ENCODE measurements around the gene COLEC12.

COLEC12 gene

DNA sequence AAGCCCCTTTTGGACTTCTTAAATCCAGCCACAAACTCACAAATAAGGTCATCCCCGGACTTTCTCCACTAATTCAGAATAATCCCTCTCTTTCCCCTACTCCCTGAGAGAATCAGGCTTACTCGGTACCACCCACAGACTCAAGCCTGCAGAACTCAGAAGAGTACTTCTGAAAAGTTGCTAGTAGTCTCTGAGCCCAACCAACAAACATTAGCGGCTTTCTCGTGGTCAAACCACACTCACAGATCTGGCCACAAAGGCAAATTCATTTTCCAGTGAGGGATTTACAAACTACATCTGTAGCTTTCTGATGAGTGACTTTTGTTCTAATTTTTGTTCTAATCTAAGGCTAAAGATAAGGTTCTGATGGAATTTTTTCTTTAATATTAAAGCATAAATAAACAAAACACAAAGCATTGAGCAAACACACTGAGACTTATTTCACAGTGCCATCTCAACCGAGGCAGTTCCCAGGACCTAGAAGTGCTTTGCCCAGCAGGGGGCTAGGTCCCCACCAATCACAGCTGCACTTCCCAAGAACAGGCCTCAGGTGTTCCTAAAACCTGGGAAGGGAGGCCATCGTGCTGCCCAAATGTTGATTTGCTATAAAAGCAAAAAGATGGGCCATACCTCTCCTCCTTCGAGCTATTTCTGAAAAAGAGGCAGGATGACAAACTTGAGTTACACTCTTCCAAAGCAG lies 110.7 kb downstream of the COLEC12 start:
- no peak for DNase-seq (ENCODE audit: low read depth in 2 of 2)

GRCh38 chr18:388200-388599 lies 112.3 kb downstream of the COLEC12 start:
- no peak for DNase-seq (ENCODE audit: low read depth in 2 of 2)

- DNase-seq (ENCODE audit: low read depth in 2 of 2) = no peak
Measured at GRCh38 chr18:386994-387393, 113.5 kb downstream of the COLEC12 start.

DNA sequence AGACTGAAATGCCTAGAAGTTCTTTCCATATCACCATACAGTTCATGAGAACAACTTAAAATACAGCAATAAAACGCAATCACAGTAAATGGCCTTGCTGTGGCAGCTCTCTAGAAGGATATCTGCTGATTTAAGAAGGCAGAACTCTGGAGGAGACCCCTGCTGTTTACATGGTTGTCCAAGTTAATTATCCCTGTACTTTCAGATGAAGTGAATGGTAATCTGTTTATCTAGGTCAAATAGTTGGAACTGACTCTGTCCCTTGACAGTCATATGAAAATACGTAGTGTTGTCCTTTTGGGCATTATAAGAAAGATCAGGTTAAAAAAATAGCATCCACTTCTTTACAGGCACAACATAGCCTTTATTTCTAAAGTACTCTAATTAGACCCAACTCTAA lies 115.6 kb downstream of the COLEC12 start:
- no peak for DNase-seq (ENCODE audit: low read depth in 2 of 2)

GRCh38 chr18:383135-383534 lies 117.4 kb downstream of the COLEC12 start:
- no peak for DNase-seq (ENCODE audit: low read depth in 2 of 2)

- no peak for DNase-seq (ENCODE audit: low read depth in 2 of 2)
Measured at GRCh38 chr18:382423-382984, 118.0 kb downstream of the COLEC12 start.

DNA sequence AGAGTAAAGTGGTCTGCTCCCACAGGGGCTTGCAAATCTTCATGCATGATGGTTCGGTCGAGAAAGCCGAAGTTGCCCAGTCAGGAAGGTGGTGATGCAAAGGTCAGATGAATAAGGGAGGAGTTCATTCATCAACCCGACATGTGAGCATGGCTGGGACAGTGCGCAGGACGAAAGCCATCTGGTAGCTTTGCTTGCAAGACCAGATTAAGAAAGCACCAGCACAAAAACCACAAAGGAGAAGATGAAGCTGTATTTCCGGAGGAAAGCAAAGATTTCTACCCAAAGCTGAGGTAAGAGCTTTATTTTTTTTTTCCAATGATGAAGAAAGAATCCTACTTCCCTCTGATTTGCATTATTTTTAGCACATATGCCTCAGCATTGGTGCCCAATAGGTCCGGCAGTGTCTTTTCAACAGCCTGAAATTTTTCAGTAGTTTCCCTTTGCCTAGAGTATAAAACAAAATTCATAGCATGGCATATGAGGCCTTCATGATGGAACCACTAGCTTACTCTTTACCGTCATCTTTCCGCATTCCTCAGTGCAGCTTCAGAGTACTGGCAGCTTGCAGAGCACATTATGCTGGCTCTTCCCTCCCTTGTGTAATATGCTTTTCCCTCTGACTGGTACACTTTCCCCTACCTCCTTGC lies 120.7 kb downstream of the COLEC12 start:
- DNase-seq (ENCODE audit: low read depth in 2 of 2) = no peak

- no peak for DNase-seq (ENCODE audit: low read depth in 2 of 2)
Measured at GRCh38 chr18:378079-378478, 122.4 kb downstream of the COLEC12 start.

- no peak for DNase-seq (ENCODE audit: low read depth in 2 of 2)
Measured at GRCh38 chr18:377088-377487, 123.4 kb downstream of the COLEC12 start.

GRCh38 chr18:376311-376710 lies 124.2 kb downstream of the COLEC12 start:
- no peak for DNase-seq (ENCODE audit: low read depth in 2 of 2)

DNA sequence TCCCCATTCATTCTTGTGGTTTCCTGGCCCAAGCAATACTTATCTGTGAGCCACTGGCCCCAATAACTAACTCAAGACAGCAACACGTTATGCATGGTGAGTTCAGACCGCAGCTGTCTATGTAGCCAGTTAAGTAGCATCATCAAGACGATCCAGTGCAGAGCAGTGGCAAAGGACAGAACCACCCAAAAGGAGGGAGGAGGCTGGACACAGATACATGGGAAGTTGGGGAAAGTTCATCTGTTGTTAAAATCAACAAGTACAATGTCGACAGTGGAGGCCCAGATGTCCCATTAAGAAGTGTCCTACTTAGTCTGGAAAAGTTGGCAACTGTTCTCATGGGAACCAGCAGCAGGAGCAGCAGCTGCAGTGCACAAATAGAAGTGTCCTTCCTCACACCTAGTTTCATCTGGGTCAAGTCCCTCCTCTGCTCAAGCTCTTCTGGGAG lies 125.8 kb downstream of the COLEC12 start:
- no peak for DNase-seq (ENCODE audit: low read depth in 2 of 2)

GRCh38 chr18:373780-374179 lies 126.7 kb downstream of the COLEC12 start:
- DNase-seq (ENCODE audit: low read depth in 2 of 2) = no peak

DNA sequence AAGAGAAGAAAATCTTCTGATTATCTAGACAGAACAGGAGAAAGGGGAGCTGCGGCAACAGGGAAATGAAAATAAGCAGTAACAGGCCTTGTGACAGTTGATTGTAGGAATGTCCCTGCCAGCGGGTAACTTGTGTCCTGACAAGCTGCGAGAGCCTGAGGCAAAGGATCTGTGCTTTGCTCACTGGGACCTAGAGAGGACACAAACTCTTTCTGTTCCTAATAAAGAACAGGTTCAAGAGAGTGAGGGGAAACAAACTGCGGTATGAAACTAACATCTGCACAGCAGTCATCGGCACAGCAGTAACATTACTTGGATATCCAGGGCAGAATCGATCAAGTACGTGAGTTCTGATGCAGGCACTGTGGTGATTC lies 128.9 kb downstream of the COLEC12 start:
- DNase-seq (ENCODE audit: low read depth in 2 of 2) = no peak

- no peak for DNase-seq (ENCODE audit: low read depth in 2 of 2)
Measured at GRCh38 chr18:370751-371608, 129.5 kb downstream of the COLEC12 start.

GRCh38 chr18:369224-370015 lies 131.1 kb downstream of the COLEC12 start:
- DNase-seq (ENCODE audit: low read depth in 2 of 2) = no peak

DNA sequence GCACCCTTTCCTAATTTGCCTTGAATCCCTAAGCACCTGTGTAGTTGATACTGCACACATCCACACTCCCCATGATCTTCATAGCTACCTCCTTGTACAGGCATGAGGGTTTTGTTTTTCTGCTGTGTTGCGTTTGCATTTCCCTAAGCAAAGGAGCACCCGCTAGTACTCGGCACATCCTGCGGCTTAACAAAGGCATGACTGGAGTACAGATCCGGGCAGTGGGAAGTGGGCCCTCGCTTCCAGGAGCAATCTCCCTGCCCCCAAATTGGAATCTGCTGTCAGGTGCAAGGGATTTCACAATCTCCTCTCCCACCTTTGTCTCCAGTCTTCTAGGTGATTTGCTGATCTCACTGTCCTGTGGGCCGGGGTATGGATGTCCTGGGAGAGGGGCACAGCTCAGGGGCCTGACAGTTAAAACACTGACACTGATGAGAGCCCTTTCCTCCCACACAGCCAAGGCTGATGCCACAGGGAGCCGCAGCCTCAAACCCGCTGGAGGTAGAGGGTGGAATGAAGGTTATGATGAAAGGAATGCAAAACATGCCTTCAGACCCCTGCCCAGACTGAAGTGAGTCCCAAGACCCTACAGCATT lies 133.9 kb downstream of the COLEC12 start:
- no peak for DNase-seq (ENCODE audit: low read depth in 2 of 2)

DNA sequence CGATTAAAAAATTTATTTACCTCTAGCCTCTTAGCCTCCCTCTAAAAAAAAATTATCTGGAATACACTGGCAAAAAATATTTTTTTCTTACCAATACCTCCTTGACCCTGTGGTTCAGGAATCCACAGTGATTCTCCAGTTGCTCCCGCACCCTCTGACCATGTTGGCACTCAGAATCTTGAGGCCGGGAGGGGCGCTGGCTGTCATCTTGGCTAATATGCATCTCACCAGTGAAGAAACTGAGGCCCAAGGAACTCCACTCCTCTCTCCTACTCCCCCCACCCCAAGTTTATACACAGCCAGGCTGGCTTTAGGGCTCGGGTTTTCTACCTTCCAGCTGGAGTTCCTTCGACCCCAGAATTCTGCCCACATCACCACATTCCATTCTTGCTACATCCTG lies 134.8 kb downstream of the COLEC12 start:
- DNase-seq (ENCODE audit: low read depth in 2 of 2) = no peak

GRCh38 chr18:364256-364826 lies 136.2 kb downstream of the COLEC12 start:
- no peak for DNase-seq (ENCODE audit: low read depth in 2 of 2)

GRCh38 chr18:363301-364085 lies 137.0 kb downstream of the COLEC12 start:
- DNase-seq (ENCODE audit: low read depth in 2 of 2) = no peak

Measured in activated CD4-positive, alpha-beta T cell treated with anti-CD3 and anti-CD28 coated beads for 24 hours (primary cell).